PFSK-1 (cell line): Measurements from ENCODE around the gene N4BP3.

Source experiments
- FOXP2 ChIP-seq: optimal IDR thresholded peaks from 2 replicates; pipeline ENCODE3; 2011; ENCODE audit warnings: borderline replicate concordance, control low read depth, inconsistent platforms; ENCODE audit not compliant: insufficient read depth; ENCODE audit errors: extremely low read length, extremely low read depth
- TF ChIP-seq, protein P1 (sequence below), 2 experiments: IDR thresholded peaks; 2 replicates each; pipeline versions ENCODE4 v1.6.1 to v1.8.0; 2011 to 2012; ENCODE audit warnings: low read depth in 2 of 2, low read length in 2 of 2, control low read depth in 1 of 2, inconsistent platforms in 1 of 2, mild to moderate bottlenecking in 1 of 2, moderate library complexity in 1 of 2; ENCODE audit not compliant: insufficient read depth in 1 of 2

DNA sequence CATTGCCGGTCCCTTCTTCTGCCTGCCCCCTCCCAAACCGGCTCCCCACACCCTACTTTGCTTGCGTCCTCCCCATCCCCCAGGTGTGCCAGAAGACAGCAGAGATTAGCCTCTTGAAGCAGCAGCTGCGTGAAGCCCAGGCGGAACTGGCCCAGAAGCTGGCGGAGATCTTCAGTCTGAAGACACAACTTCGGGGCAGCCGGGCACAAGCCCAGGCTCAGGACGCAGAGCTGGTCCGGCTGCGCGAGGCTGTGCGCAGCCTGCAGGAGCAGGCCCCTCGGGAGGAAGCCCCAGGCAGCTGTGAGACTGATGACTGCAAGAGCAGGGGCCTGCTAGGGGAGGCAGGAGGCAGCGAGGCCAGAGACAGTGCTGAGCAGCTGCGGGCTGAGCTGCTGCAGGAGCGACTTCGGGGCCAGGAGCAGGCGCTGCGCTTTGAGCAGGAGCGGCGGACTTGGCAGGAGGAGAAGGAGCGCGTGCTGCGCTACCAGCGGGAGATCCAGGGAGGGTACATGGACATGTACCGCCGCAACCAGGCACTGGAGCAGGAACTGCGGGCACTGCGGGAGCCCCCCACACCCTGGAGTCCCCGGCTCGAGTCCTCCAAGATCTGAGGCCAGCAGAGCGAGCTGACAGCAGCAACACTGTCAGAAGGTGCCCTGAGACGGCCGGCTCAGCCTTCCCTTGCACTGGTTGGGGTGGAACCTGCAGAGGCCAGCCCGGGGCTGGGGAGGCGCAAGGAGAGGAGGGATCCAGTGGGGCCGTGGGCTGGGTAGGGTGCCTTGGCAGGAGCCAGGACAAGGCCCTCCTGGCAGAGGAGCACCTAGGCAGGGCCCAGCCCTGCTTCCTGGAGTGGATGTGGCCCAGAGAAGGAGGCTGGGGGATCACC, 8.3 kb downstream of the N4BP3 start:
- no peak for TF ChIP-seq FOXP2
- TF ChIP-seq, protein P1, sequence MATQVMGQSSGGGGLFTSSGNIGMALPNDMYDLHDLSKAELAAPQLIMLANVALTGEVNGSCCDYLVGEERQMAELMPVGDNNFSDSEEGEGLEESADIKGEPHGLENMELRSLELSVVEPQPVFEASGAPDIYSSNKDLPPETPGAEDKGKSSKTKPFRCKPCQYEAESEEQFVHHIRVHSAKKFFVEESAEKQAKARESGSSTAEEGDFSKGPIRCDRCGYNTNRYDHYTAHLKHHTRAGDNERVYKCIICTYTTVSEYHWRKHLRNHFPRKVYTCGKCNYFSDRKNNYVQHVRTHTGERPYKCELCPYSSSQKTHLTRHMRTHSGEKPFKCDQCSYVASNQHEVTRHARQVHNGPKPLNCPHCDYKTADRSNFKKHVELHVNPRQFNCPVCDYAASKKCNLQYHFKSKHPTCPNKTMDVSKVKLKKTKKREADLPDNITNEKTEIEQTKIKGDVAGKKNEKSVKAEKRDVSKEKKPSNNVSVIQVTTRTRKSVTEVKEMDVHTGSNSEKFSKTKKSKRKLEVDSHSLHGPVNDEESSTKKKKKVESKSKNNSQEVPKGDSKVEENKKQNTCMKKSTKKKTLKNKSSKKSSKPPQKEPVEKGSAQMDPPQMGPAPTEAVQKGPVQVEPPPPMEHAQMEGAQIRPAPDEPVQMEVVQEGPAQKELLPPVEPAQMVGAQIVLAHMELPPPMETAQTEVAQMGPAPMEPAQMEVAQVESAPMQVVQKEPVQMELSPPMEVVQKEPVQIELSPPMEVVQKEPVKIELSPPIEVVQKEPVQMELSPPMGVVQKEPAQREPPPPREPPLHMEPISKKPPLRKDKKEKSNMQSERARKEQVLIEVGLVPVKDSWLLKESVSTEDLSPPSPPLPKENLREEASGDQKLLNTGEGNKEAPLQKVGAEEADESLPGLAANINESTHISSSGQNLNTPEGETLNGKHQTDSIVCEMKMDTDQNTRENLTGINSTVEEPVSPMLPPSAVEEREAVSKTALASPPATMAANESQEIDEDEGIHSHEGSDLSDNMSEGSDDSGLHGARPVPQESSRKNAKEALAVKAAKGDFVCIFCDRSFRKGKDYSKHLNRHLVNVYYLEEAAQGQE (IDR thresholded peaks at IDR 0.05; ENCODE audit: insufficient read depth in 1 of 2, low read depth in 2 of 2, low read length in 2 of 2) = no peak
